ENCODE results near the gene LBH. TPM values are rescaled to one million over a fixed set of nuclear protein-coding genes. Genes with fewer than 3 reads are reported as not detected.
A peak's percentile ranks its signal among the peaks of the same experiment; 100 is the strongest.

The LBH gene
- total RNA-seq, 6 experiments from 2014 or later, result 24.4 to 99.2 (median 92.8) TPM

DNA sequence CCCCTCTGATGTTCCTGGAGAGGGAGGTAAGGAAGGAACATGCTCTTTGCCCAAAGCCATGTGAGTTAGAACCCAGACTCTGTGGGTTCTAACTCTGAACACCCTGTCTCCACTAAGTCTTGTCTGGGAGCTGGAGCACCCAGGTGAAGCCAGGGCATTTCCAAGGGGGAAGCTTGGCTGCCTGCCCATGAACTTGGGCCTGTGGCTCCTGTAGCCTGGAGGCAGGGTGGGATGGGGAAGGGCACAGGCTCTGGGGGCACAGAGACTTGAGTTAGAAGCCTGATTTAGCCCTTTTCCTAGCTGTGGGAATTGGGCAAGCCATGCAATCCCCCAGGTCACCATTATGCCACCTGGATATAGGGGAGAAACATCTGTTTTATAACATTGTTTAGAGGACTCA lies 65.2 kb downstream of the LBH start:
- no peaks in the 10 kb centered on the region for H3K36me3 Mint-ChIP-seq (ENCODE audit: low read depth)
- no peak for DNase-seq
- H3K4me1 Mint-ChIP-seq (ENCODE audit: low read depth), result peaks cover 39% of the 10 kb centered on the region
- no peak overlapping the region for H3K27ac Mint-ChIP-seq
- no peaks in the 10 kb centered on the region for H3K9me3 Mint-ChIP-seq
- no peaks in the 10 kb centered on the region; the same call in 1 of the 2 replicates for H3K27me3 Mint-ChIP-seq (ENCODE audit: insufficient read depth)
- no peak overlapping the region for H3K4me3 Mint-ChIP-seq
- TF ChIP-seq, protein P1, sequence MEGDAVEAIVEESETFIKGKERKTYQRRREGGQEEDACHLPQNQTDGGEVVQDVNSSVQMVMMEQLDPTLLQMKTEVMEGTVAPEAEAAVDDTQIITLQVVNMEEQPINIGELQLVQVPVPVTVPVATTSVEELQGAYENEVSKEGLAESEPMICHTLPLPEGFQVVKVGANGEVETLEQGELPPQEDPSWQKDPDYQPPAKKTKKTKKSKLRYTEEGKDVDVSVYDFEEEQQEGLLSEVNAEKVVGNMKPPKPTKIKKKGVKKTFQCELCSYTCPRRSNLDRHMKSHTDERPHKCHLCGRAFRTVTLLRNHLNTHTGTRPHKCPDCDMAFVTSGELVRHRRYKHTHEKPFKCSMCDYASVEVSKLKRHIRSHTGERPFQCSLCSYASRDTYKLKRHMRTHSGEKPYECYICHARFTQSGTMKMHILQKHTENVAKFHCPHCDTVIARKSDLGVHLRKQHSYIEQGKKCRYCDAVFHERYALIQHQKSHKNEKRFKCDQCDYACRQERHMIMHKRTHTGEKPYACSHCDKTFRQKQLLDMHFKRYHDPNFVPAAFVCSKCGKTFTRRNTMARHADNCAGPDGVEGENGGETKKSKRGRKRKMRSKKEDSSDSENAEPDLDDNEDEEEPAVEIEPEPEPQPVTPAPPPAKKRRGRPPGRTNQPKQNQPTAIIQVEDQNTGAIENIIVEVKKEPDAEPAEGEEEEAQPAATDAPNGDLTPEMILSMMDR (IDR thresholded peaks at IDR 0.05), result no peak

DNA sequence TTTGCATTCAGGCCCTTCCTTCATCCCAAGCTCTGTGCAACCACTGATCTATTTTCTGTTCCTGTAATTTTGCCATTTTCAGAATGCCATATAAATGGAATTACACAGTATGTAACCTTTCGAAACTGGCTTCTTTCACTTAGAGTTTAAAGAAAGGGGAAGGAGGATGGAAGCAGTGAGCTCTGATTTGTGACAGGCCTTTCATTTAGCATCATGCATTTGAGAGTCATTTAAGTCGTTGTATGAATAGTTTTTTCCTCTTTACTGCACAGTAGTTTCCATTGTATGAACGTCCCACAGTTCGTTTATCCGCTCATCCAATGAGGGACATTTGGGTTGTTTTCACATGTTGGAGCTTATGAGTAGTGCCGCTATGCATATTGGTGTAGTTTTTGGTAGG lies 67.0 kb downstream of the LBH start:
- H3K36me3 Mint-ChIP-seq (ENCODE audit: low read depth), result no peaks in the 10 kb centered on the region
- DNase-seq, result no peak
- H3K4me1 Mint-ChIP-seq (ENCODE audit: low read depth), result peaks cover 47% of the 10 kb centered on the region
- TF ChIP-seq, protein P1 (IDR thresholded peaks at IDR 0.05), result no peak
- H3K27me3 Mint-ChIP-seq (ENCODE audit: insufficient read depth), result no peaks in the 10 kb centered on the region; the same call in 1 of the 2 replicates
- H3K9me3 Mint-ChIP-seq, result no peaks in the 10 kb centered on the region
- H3K4me3 Mint-ChIP-seq, result no peak overlapping the region
- H3K27ac Mint-ChIP-seq, result no peak overlapping the region

DNA sequence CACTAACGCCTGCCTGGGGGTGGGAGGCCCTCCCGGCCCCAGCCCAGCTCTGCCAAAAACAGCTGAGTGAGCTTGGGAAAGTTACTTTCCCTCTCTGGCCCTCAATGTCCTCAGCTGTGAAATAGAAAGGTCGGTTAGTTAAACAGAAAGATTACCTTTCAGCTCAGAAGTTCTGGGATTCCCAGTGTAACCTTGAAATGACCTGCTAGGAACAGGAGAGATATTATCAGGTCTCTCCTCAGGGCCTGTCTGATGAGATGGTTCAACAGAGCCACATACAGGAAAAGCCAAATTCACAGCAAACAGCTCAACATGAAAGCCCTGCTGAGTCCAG lies 68.8 kb downstream of the LBH start:
- no peak for DNase-seq
- H3K4me3 Mint-ChIP-seq, result no peak overlapping the region; the same call in 1 of the 2 replicates
- H3K36me3 Mint-ChIP-seq (ENCODE audit: low read depth), result peaks cover 4% of the 10 kb centered on the region; the same call in 1 of the 2 replicates
- TF ChIP-seq, protein P1 (IDR thresholded peaks at IDR 0.05), result no peak
- no peaks in the 10 kb centered on the region for H3K9me3 Mint-ChIP-seq
- H3K27me3 Mint-ChIP-seq (ENCODE audit: insufficient read depth), result peaks cover 1% of the 10 kb centered on the region
- peak overlapping the region; percentile 80 for H3K27ac Mint-ChIP-seq
- peaks cover 43% of the 10 kb centered on the region for H3K4me1 Mint-ChIP-seq (ENCODE audit: low read depth)

DNA sequence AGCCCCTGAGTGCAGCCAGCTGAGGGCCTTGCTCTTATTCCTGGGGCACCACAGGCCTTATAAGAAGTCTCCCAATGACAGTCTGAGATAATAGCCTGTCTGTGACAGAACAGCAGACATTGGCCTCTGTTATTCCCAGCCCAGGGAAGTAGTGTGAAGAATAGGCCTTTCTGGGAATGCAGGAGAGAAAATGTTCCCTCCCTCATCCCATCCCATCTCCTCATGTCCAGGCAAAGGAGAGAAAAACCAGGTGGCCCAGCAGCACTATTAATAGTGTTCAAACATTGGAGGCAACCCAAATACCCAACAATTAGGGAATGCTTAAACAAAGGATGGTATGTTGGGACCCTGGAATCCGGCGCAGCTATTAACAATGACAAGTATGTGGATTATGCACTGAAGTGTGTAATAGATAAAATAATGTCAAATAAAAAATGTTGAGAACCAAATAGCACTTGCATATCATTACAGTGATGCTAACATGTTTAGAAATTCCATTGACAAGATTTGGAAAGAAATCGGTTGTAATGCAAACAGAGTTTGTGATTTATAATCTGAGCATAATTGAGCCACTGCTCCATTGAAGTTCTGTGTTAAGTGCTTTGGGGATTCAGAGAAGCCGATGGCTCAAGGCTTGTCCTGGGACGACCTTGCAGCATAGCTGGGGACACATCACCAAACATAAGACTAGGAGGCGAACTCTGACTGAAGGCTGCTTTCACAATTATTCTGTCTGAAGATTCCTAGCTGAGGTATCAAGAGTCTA lies 69.3 kb downstream of the LBH start:
- Mint-ChIP-seq H3K9me3 (no peaks in the 10 kb centered on the region), H3K27me3 (ENCODE audit: insufficient read depth) (peaks cover 1% of the 10 kb centered on the region), H3K4me1 (ENCODE audit: low read depth) (peaks cover 48% of the 10 kb centered on the region), H3K4me3 (peak overlapping the region; percentile 32; the same call in 1 of the 2 replicates), H3K27ac (peak overlapping the region; percentile 80), H3K36me3 (ENCODE audit: low read depth) (peaks cover 4% of the 10 kb centered on the region; the same call in 1 of the 2 replicates)
- TF ChIP-seq, protein P1 (IDR thresholded peaks at IDR 0.05), result no peak
- peak; percentile 44 for DNase-seq

DNA sequence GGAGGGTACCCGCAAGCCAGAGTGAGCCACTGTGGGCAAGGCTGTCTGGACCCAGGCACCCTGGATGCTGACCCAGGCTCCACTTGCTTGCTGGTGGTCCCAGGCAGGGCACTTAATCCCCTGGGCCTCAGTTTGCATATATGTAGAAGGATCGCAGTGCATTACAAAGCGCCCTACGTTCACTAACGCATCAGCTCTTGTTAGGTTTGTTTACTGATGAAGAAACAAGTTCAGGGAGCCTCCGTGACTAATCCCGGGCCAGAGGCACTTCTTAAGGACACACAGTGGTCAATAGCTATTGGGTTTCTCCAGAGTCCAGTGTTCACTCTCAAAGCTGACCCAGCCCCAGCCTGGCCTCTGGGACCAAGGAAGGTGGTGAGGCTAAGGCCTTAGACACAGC lies 70.2 kb downstream of the LBH start:
- Mint-ChIP-seq H3K36me3 (ENCODE audit: low read depth) (peaks cover 4% of the 10 kb centered on the region; the same call in 1 of the 2 replicates), H3K4me1 (ENCODE audit: low read depth) (peaks cover 57% of the 10 kb centered on the region), H3K4me3 (no peak overlapping the region), H3K9me3 (no peaks in the 10 kb centered on the region), H3K27me3 (ENCODE audit: insufficient read depth) (peaks cover 1% of the 10 kb centered on the region), H3K27ac (peak overlapping the region; percentile 80; the same call in 1 of the 2 replicates)
- TF ChIP-seq, protein P1 (IDR thresholded peaks at IDR 0.05), result no peak
- no peak for DNase-seq
